ENCODE results near the gene LSM12. TPM values are rescaled to one million over a fixed set of nuclear protein-coding genes. Genes with fewer than 3 reads are reported as not detected.

LSM12 gene
- total RNA-seq, 4 donors from 2014 or later, result 27.8 to 44.6 (median 33.3) TPM

GRCh38 chr17:43995150-43995471 is 71.4 kb downstream of the LSM12 start:
- H3K9me3 ChIP-seq, result no peaks in the 10 kb centered on the region
- H3K36me3 ChIP-seq, result no peaks in the 10 kb centered on the region
- H3K27me3 ChIP-seq, result peaks cover 16% of the 10 kb centered on the region
- H3K4me3 ChIP-seq, result peak overlapping the region; percentile 46
- peaks cover 10% of the 10 kb centered on the region for H3K4me1 ChIP-seq
- H3K27ac ChIP-seq, result no peak overlapping the region
- TF ChIP-seq POLR2AphosphoS5 (IDR thresholded peaks at IDR 0.05), result no peak
- TF ChIP-seq, protein P1, sequence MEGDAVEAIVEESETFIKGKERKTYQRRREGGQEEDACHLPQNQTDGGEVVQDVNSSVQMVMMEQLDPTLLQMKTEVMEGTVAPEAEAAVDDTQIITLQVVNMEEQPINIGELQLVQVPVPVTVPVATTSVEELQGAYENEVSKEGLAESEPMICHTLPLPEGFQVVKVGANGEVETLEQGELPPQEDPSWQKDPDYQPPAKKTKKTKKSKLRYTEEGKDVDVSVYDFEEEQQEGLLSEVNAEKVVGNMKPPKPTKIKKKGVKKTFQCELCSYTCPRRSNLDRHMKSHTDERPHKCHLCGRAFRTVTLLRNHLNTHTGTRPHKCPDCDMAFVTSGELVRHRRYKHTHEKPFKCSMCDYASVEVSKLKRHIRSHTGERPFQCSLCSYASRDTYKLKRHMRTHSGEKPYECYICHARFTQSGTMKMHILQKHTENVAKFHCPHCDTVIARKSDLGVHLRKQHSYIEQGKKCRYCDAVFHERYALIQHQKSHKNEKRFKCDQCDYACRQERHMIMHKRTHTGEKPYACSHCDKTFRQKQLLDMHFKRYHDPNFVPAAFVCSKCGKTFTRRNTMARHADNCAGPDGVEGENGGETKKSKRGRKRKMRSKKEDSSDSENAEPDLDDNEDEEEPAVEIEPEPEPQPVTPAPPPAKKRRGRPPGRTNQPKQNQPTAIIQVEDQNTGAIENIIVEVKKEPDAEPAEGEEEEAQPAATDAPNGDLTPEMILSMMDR (IDR thresholded peaks at IDR 0.05), result no peak
- no peak for TF ChIP-seq POLR2A (IDR thresholded peaks at IDR 0.05)
- no peak for TF ChIP-seq EP300 (IDR thresholded peaks at IDR 0.05)
- DNase-seq (ENCODE audit: low spot score in 2 of 2), result no peak
- WGBS, result 21% methylated on average over 12 of the region's 12 CpGs

- peaks cover 10% of the 10 kb centered on the region for H3K4me1 ChIP-seq
- H3K27me3 ChIP-seq, result peaks cover 16% of the 10 kb centered on the region
- 8% methylated on average over 30 of the region's 52 CpGs for WGBS
- H3K4me3 ChIP-seq, result peak overlapping the region; percentile 46
- no peak overlapping the region for H3K27ac ChIP-seq
- peak in 1 of 2 donors; percentile 77 for DNase-seq (ENCODE audit: low spot score in 2 of 2)
- no peaks in the 10 kb centered on the region for H3K9me3 ChIP-seq
- no peak for TF ChIP-seq POLR2A (IDR thresholded peaks at IDR 0.05)
- TF ChIP-seq, protein P1 (IDR thresholded peaks at IDR 0.05), result peak; percentile 55 to 92
- H3K36me3 ChIP-seq, result no peaks in the 10 kb centered on the region
Observed at GRCh38 chr17:43994272-43995149, 72.0 kb downstream of the LSM12 start.

DNA sequence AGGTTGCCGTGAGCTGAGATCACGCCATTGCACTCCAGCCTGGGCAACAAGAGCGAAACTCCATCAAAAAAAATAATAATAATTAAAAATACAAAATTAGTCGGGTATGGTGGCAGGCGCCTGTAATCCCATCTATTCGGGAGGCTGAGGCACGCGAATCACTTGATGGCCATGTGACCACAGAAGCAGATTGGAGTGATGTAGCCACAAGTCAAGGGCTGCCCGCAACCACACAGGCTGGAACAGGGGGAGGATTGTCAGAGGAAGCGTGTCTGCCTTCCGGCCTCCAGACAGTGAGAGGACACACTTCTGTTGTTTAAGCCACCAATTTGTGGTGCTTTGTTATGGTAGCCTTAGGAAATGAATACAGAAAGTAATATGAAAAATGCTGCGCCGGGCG is 73.8 kb downstream of the LSM12 start:
- peaks cover 10% of the 10 kb centered on the region for H3K4me1 ChIP-seq
- no peak for DNase-seq (ENCODE audit: low spot score in 2 of 2)
- no peak for TF ChIP-seq POLR2A (IDR thresholded peaks at IDR 0.05)
- TF ChIP-seq EP300 (IDR thresholded peaks at IDR 0.05), result no peak
- TF ChIP-seq POLR2AphosphoS5 (IDR thresholded peaks at IDR 0.05), result no peak
- TF ChIP-seq, protein P1 (IDR thresholded peaks at IDR 0.05), result no peak
- H3K4me3 ChIP-seq, result no peak overlapping the region
- H3K9me3 ChIP-seq, result no peaks in the 10 kb centered on the region
- H3K27me3 ChIP-seq, result peaks cover 19% of the 10 kb centered on the region
- H3K36me3 ChIP-seq, result no peaks in the 10 kb centered on the region
- no peak overlapping the region for H3K27ac ChIP-seq
- WGBS, result 85% methylated on average over 14 of the region's 14 CpGs

- H3K4me3 ChIP-seq, result no peak overlapping the region
- peaks cover 9% of the 10 kb centered on the region for H3K4me1 ChIP-seq
- H3K9me3 ChIP-seq, result no peaks in the 10 kb centered on the region
- no peak for DNase-seq (ENCODE audit: low spot score in 2 of 2)
- no peak overlapping the region for H3K27ac ChIP-seq
- 88% methylated on average over 9 of the region's 9 CpGs for WGBS
- TF ChIP-seq POLR2AphosphoS5 (IDR thresholded peaks at IDR 0.05), result no peak
- no peaks in the 10 kb centered on the region for H3K36me3 ChIP-seq
- peaks cover 31% of the 10 kb centered on the region for H3K27me3 ChIP-seq
Observed at GRCh38 chr17:43988301-43988700, 78.2 kb downstream of the LSM12 start.

DNA sequence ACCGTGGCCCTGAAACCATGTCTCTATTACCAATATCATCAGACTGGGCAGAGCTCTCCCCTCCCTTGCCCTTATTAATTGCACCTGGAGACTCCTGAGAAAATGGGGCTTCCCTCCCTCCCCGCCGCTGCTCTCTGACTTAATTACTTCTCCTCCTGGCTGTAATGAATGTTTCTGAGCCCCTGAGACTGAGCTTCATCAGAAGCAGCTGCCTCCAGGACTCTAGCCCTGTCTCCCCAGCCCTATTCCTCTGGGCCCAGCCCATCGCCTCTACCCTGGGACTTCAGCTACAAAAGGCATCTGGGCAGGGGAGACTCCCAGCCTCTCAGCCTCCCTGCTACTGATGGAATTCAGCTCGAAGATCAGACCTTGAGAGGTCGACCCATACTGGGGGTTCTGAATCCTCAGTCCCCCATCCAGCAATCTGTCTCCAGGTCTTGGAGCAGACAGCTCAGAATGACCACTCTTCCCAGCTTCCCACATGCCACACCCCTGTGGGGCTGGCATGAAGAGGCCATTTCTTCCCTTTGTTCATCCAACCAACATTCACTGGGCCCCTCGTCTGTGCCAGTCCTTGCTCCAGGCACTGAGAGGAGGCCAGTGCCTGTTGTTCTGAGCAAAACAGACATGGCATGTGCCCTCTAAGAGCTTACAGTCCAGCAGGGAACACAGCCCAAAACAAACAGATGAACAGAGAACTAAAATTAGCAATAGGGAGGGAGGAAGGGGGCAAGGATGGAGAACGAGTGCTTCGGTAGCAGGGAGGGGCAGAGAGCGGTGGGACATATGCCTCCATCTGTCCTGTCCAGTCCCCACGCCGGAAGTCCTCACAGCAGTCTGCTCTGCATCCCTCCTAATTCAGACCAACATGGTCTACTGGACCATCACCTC is 79.1 kb downstream of the LSM12 start:
- Histone ChIP-seq H3K36me3 (no peaks in the 10 kb centered on the region), H3K4me3 (no peak overlapping the region), H3K27me3 (peaks cover 41% of the 10 kb centered on the region), H3K9me3 (no peaks in the 10 kb centered on the region), H3K4me1 (peaks cover 10% of the 10 kb centered on the region), H3K27ac (no peak overlapping the region)
- DNase-seq (ENCODE audit: low spot score in 2 of 2), result no peak
- TF ChIP-seq POLR2A (IDR thresholded peaks at IDR 0.05) (no peak), EP300 (IDR thresholded peaks at IDR 0.05) (no peak), POLR2AphosphoS5 (IDR thresholded peaks at IDR 0.05) (no peak)
- TF ChIP-seq, protein P1 (IDR thresholded peaks at IDR 0.05), result no peak
- 66% methylated on average over 12 of the region's 12 CpGs for WGBS

All from suprapubic skin (tissue), 4 donors.